AG09319 (cell line): ENCODE results near the gene RBBP6.

Experiments
- DNase-seq: peaks from one replicate; pipeline ENCODE4 v3.0.0-alpha.2; 2010; ENCODE audit warnings: low read depth; ENCODE audit errors: extremely low read depth
- CTCF ChIP-seq: IDR thresholded peaks from 2 replicates; pipeline ENCODE4 v1.5.1; 2011; ENCODE audit warnings: low read depth, mild to moderate bottlenecking, inconsistent platforms, low read length, moderate library complexity

RBBP6 gene

GRCh38 chr16:24514096-24514495 is 25.3 kb upstream of the RBBP6 start:
- no peak for DNase-seq
- no peak for TF ChIP-seq CTCF

GRCh38 chr16:24515186-24515585 is 24.2 kb upstream of the RBBP6 start:
- DNase-seq: no peak
- TF ChIP-seq CTCF: no peak

- peak; percentile 67 for DNase-seq
- peak; percentile 94 for TF ChIP-seq CTCF
Measured at GRCh38 chr16:24516900-24517669, 22.3 kb upstream of the RBBP6 start.

GRCh38 chr16:24518498-24518897 is 20.9 kb upstream of the RBBP6 start:
- no peak for DNase-seq
- no peak for TF ChIP-seq CTCF

GRCh38 chr16:24520983-24521382 is 18.4 kb upstream of the RBBP6 start:
- TF ChIP-seq CTCF: no peak
- DNase-seq: no peak

- no peak for DNase-seq
- TF ChIP-seq CTCF: no peak
Measured at GRCh38 chr16:24522751-24523150, 16.6 kb upstream of the RBBP6 start.

- DNase-seq: no peak
- no peak for TF ChIP-seq CTCF
Measured at GRCh38 chr16:24523569-24523968, 15.8 kb upstream of the RBBP6 start.
